KMS-11 (cell line): ENCODE results near the gene GPS1.

Experiments used
- H2AFZ ChIP-seq: fragments of 200-600 bp; sonication (generic); 2 replicates; pipeline ENCODE4 v1.6.1; 2016; ENCODE audit warnings: antibody characterized with exemption, mixed run types, low read depth
- H3K27ac ChIP-seq: fragments of 200-600 bp; sonication (generic); 2 replicates; pipeline ENCODE4 v1.6.1; 2016; ENCODE audit warnings: mild to moderate bottlenecking, mixed run types
- H3K27me3 ChIP-seq: fragments of 200-600 bp; sonication (generic); 2 replicates; pipeline ENCODE4 v1.6.1; 2017; ENCODE audit warnings: mild to moderate bottlenecking, low read depth, mixed run types, moderate library complexity; ENCODE audit not compliant: insufficient read depth
- H3K36me3 ChIP-seq: fragments of 200-600 bp; sonication (generic); 2 replicates; pipeline ENCODE4 v1.6.1; 2017; ENCODE audit warnings: mild to moderate bottlenecking, mixed run types; ENCODE audit not compliant: insufficient read depth
- H3K4me1 ChIP-seq: fragments of 200-600 bp; sonication (generic); 2 replicates; pipeline ENCODE4 v1.6.1; 2016; ENCODE audit warnings: mild to moderate bottlenecking, low read depth, mixed run types; ENCODE audit not compliant: poor library complexity, severe bottlenecking
- H3K4me2 ChIP-seq: fragments of 200-600 bp; sonication (generic); 2 replicates; pipeline ENCODE4 v1.7.0; 2016; ENCODE audit warnings: mild to moderate bottlenecking, mixed run types
- H3K4me3 ChIP-seq: fragments of 200-600 bp; sonication (generic); IDR thresholded peaks from 2 replicates; pipeline ENCODE4 v1.6.1; 2017; ENCODE audit warnings: low read depth, low read length, mixed read lengths; ENCODE audit not compliant: insufficient read depth
- H3K79me2 ChIP-seq: fragments of 200-600 bp; sonication (generic); 2 replicates; pipeline ENCODE4 v1.6.1; 2016; ENCODE audit warnings: low read depth, mixed run types; ENCODE audit not compliant: insufficient read depth
- H3K9ac ChIP-seq: fragments of 200-600 bp; sonication (generic); 2 replicates; pipeline ENCODE4 v1.6.1; 2016; ENCODE audit warnings: mild to moderate bottlenecking, mixed run types
- H4K20me1 ChIP-seq: fragments of 200-600 bp; sonication (generic); 2 replicates; pipeline ENCODE4 v1.6.1; 2016; ENCODE audit warnings: mild to moderate bottlenecking, mixed run types; ENCODE audit not compliant: insufficient read depth
- TF ChIP-seq, protein P1 (sequence below): fragments of 200-600 bp; sonication (generic); conservative IDR thresholded peaks from 2 replicates; pipeline ENCODE4 v1.6.1; 2017; ENCODE audit warnings: low read depth, mild to moderate bottlenecking, antibody characterized with exemption, low read length, moderate library complexity, mixed read lengths

GPS1 gene

GRCh38 chr17:82008258-82008940, 43.3 kb upstream of the GPS1 start:
- TF ChIP-seq, protein P1, sequence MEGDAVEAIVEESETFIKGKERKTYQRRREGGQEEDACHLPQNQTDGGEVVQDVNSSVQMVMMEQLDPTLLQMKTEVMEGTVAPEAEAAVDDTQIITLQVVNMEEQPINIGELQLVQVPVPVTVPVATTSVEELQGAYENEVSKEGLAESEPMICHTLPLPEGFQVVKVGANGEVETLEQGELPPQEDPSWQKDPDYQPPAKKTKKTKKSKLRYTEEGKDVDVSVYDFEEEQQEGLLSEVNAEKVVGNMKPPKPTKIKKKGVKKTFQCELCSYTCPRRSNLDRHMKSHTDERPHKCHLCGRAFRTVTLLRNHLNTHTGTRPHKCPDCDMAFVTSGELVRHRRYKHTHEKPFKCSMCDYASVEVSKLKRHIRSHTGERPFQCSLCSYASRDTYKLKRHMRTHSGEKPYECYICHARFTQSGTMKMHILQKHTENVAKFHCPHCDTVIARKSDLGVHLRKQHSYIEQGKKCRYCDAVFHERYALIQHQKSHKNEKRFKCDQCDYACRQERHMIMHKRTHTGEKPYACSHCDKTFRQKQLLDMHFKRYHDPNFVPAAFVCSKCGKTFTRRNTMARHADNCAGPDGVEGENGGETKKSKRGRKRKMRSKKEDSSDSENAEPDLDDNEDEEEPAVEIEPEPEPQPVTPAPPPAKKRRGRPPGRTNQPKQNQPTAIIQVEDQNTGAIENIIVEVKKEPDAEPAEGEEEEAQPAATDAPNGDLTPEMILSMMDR, result no peak
- Histone ChIP-seq H3K36me3 (no peaks in the 10 kb centered on the region), H3K9ac (no peak overlapping the region), H3K27ac (no peak overlapping the region), H3K27me3 (no peaks in the 10 kb centered on the region), H3K4me1 (no peaks in the 10 kb centered on the region), H2AFZ (no peak overlapping the region), H3K4me2 (no peak overlapping the region), H3K79me2 (no peaks in the 10 kb centered on the region), H3K4me3 (no peak overlapping the region), H4K20me1 (no peaks in the 10 kb centered on the region)

DNA sequence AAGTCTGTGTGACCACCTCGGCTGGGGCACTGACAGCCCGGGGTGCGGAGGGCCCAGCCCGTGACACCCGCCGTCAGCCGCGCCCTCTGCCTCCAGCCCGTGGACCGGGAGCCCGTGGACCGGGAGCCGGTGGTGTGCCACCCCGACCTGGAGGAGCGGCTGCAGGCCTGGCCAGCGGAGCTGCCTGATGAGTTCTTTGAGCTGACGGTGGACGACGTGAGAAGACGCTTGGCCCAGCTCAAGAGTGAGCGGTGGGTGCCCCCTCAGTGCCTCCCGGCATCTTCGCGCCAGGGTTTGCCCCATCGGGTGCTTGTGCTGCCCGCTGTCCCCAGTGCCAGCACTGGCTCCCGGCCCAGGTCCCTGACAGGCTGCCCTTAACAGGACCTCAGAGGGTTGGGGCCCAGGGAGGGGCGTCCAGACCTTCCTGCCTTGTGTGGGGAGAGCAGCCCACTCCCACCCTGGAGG, 42.7 kb upstream of the GPS1 start:
- Histone ChIP-seq H3K4me3 (no peak overlapping the region), H3K4me2 (no peak overlapping the region), H4K20me1 (no peaks in the 10 kb centered on the region), H3K36me3 (no peaks in the 10 kb centered on the region), H3K9ac (no peak overlapping the region), H3K4me1 (no peaks in the 10 kb centered on the region), H2AFZ (no peak overlapping the region), H3K27me3 (no peaks in the 10 kb centered on the region), H3K79me2 (no peaks in the 10 kb centered on the region), H3K27ac (no peak overlapping the region)
- TF ChIP-seq, protein P1, result no peak

- no peaks in the 10 kb centered on the region for H3K27me3 ChIP-seq
- H3K27ac ChIP-seq, result no peak overlapping the region
- no peaks in the 10 kb centered on the region for H3K36me3 ChIP-seq
- TF ChIP-seq, protein P1, result no peak
- no peak overlapping the region for H3K4me3 ChIP-seq
- no peak overlapping the region for H2AFZ ChIP-seq
- no peaks in the 10 kb centered on the region for H3K79me2 ChIP-seq
- no peaks in the 10 kb centered on the region for H3K4me1 ChIP-seq
- H3K4me2 ChIP-seq, result no peak overlapping the region
- H3K9ac ChIP-seq, result no peak overlapping the region
- no peaks in the 10 kb centered on the region for H4K20me1 ChIP-seq
Measured at GRCh38 chr17:82009413-82009812, 42.3 kb upstream of the GPS1 start.

DNA sequence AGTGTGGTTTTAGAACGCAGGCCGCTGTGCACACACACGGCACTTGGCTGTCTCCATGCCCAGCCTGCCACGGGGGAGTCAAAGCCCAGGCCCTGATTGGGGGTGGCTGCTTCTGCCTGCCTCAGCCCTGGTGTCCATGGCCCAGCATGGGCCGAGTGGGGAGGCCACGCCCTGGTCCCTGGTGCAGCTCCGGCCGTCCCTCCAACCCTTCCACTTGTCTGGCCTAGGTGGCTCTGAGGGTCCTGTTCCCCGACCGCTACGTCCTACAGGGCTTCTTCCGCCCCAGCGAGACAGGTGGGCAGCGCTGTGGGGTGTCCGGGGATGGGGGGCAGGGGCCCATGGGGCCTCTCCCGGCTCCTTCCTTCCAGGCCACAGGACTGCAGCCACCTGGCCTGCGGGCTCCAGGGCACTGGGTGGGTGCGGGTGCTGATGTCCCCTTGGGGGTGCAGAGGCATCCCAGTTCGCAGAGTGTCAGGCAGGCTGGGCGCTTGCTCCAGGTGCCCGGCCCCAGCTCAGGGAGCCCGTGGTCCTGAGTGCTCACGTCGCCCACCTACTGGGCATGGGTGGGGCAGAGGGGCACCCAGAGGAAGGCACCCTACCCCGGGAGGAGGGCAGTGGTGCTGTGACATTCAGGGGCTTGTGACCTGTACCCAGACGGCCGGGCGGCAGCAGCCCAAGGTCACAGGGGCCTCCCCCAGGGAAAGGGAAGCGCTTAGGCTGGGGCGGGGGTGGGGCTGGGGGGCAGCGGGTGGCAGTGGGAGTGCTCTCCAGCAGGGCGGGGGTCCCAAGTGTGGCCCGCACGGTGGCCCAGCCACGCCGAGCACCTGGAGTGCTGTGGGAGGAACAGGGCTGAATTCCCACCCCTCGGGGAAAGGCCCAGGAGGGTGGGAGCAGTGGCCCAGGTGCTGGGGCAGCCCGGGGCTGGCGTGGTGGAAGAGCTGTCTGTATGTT, 40.8 kb upstream of the GPS1 start:
- H4K20me1 ChIP-seq, result no peaks in the 10 kb centered on the region
- no peaks in the 10 kb centered on the region for H3K79me2 ChIP-seq
- TF ChIP-seq, protein P1, result no peak

More for the DNA sequence above, 40.8 kb upstream of the GPS1 start:
- H3K4me2 ChIP-seq, result no peak overlapping the region
- no peak overlapping the region for H3K9ac ChIP-seq
- H3K36me3 ChIP-seq, result no peaks in the 10 kb centered on the region
- H3K27me3 ChIP-seq, result no peaks in the 10 kb centered on the region
- H3K27ac ChIP-seq, result no peak overlapping the region
- H3K4me3 ChIP-seq, result no peak overlapping the region
- H2AFZ ChIP-seq, result no peak overlapping the region
- H3K4me1 ChIP-seq, result no peaks in the 10 kb centered on the region
